ENCODE results near the gene FCN2.

FCN2 gene

DNA sequence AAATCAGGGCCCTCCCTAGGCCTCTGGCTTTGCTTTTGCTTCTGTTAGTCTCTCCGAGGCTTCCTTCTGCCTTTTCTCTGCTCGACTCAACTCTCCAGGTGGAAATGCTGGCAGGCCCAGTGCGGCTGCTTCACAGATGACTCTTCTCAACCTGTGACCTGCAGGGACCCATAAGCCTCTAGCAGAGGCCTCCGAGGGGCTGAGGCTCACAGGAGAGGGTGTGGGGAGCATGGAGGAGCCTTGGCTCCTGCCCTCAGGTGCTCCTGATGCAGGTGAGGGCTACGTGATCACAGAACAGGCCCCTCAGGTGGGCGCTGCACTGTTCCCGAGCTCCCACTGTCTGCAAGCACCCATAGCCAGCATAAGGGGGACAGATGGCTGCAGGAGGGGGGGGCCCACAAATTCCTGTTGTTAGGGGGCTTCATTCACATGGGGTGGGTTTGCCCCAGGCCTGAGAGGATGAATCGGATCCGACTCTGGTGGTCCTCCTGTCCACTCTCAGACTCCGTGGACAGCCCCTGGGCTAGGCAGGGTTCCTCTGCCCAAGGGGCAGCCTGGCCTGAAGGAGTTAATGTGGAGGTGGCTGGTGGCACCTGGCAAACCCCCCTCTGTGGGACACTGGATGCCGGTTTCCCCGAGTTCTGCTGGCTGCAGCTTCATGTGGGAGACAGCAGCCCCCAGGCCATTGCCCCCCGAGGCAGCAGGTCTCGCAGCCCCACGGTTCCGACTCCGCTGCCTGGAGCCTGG is 10.9 kb upstream of the FCN2 start:
- H2AK5ac ChIP-seq (ENCODE audit: low read depth, low read length) = peak overlapping the region; percentile 89

GRCh38 chr9:134870301-134870694 is 10.3 kb upstream of the FCN2 start:
- H4K8ac ChIP-seq (ENCODE audit: low read depth, low read length) = peak overlapping the region; percentile 65
- no peak for DNase-seq (ENCODE audit: low spot score)
- no peak overlapping the region for H4K91ac ChIP-seq (ENCODE audit: low read depth, low read length, poor library complexity)
- H2AFZ ChIP-seq (ENCODE audit: low read length) = no peak overlapping the region
- H2BK12ac ChIP-seq (ENCODE audit: low read length) = no peak overlapping the region
- H2BK5ac ChIP-seq (ENCODE audit: low read length) = peak overlapping the region; percentile 49
- H2BK120ac ChIP-seq (ENCODE audit: low read depth, low read length) = no peak overlapping the region
- H3K27me3 ChIP-seq (ENCODE audit: control insufficient read depth in 3 of 3, insufficient read depth in 3 of 3, low read depth in 1 of 3, low read length in 3 of 3) = no peaks in the 10 kb centered on the region
- no peak overlapping the region for H3K27ac ChIP-seq (replicated peaks; ENCODE audit: low read length)
- H3K9ac ChIP-seq (ENCODE audit: low read depth, low read length, poor library complexity) = peak overlapping the region; percentile 4
- no peak overlapping the region for H3K4me2 ChIP-seq (ENCODE audit: insufficient read depth, low read length, poor library complexity, severe bottlenecking)
- H2BK15ac ChIP-seq (ENCODE audit: low read length) = peak overlapping the region; percentile 67
- peak overlapping the region; percentile 89 for H2AK5ac ChIP-seq (ENCODE audit: low read depth, low read length)
- no peak overlapping the region for H3K4me3 ChIP-seq (ENCODE audit: low read length in 2 of 2)
- no peak overlapping the region for H3K23ac ChIP-seq (ENCODE audit: low read depth, low read length, poor library complexity)
- H3K36me3 ChIP-seq (replicated peaks in 1 of 2; ENCODE audit: control insufficient read depth in 2 of 2, insufficient read depth in 2 of 2, low read length in 2 of 2) = no peaks in the 10 kb centered on the region
- H3K18ac ChIP-seq (ENCODE audit: low read length) = peak overlapping the region; percentile 83
- H3K79me1 ChIP-seq (ENCODE audit: low read depth, low read length) = no peaks in the 10 kb centered on the region
- no peak overlapping the region for H3K4ac ChIP-seq (ENCODE audit: low read length)
- peak overlapping the region; percentile 56 for H3K14ac ChIP-seq (ENCODE audit: low read length)
- no peaks in the 10 kb centered on the region for H3K4me1 ChIP-seq (ENCODE audit: control insufficient read depth in 2 of 2, insufficient read depth in 1 of 2, low read depth in 1 of 2, low read length in 2 of 2)
- WGBS, 2 donors (ENCODE audit: extremely low coverage in 2 of 2, insufficient read length in 2 of 2, insufficient replicate concordance in 1 of 2) = no CpG with 5 or more reads among the region's 11 CpGs
- peaks cover 0 to 2% of the 10 kb centered on the region in 2 donors for H3K9me3 ChIP-seq (replicated peaks in 1 of 2; ENCODE audit: control insufficient read depth in 2 of 2, insufficient read depth in 1 of 2, low read depth in 1 of 2, low read length in 2 of 2)

More for the DNA sequence above, 10.9 kb upstream of the FCN2 start:
- Histone ChIP-seq H3K14ac (ENCODE audit: low read length) (peak overlapping the region; percentile 56), H3K23ac (ENCODE audit: low read depth, low read length, poor library complexity) (no peak overlapping the region), H2BK15ac (ENCODE audit: low read length) (no peak overlapping the region), H4K8ac (ENCODE audit: low read depth, low read length) (no peak overlapping the region), H3K36me3 (replicated peaks in 1 of 2; ENCODE audit: control insufficient read depth in 2 of 2, insufficient read depth in 2 of 2, low read length in 2 of 2) (no peaks in the 10 kb centered on the region), H2BK12ac (ENCODE audit: low read length) (peak overlapping the region; percentile 41), H3K4me1 (ENCODE audit: control insufficient read depth in 2 of 2, insufficient read depth in 1 of 2, low read depth in 1 of 2, low read length in 2 of 2) (no peaks in the 10 kb centered on the region), H4K91ac (ENCODE audit: low read depth, low read length, poor library complexity) (no peak overlapping the region), H3K27ac (replicated peaks; ENCODE audit: low read length) (no peak overlapping the region), H3K4me2 (ENCODE audit: insufficient read depth, low read length, poor library complexity, severe bottlenecking) (no peak overlapping the region), H3K9ac (ENCODE audit: low read depth, low read length, poor library complexity) (peak overlapping the region; percentile 4), H3K4me3 (ENCODE audit: low read length in 2 of 2) (no peak overlapping the region), H2BK120ac (ENCODE audit: low read depth, low read length) (no peak overlapping the region), H3K9me3 (replicated peaks in 1 of 2; ENCODE audit: control insufficient read depth in 2 of 2, insufficient read depth in 1 of 2, low read depth in 1 of 2, low read length in 2 of 2) (peaks cover 0 to 2% of the 10 kb centered on the region in 2 donors), H2BK5ac (ENCODE audit: low read length) (peak overlapping the region; percentile 49), H3K27me3 (ENCODE audit: control insufficient read depth in 3 of 3, insufficient read depth in 3 of 3, low read depth in 1 of 3, low read length in 3 of 3) (no peaks in the 10 kb centered on the region), H3K4ac (ENCODE audit: low read length) (no peak overlapping the region), H2AFZ (ENCODE audit: low read length) (no peak overlapping the region), H3K79me1 (ENCODE audit: low read depth, low read length) (no peaks in the 10 kb centered on the region), H3K18ac (ENCODE audit: low read length) (peak overlapping the region; percentile 57)
- no CpG with 5 or more reads among the region's 17 CpGs for WGBS, 2 donors (ENCODE audit: extremely low coverage in 2 of 2, insufficient read length in 2 of 2, insufficient replicate concordance in 1 of 2)
- no peak for DNase-seq (ENCODE audit: low spot score)

DNA sequence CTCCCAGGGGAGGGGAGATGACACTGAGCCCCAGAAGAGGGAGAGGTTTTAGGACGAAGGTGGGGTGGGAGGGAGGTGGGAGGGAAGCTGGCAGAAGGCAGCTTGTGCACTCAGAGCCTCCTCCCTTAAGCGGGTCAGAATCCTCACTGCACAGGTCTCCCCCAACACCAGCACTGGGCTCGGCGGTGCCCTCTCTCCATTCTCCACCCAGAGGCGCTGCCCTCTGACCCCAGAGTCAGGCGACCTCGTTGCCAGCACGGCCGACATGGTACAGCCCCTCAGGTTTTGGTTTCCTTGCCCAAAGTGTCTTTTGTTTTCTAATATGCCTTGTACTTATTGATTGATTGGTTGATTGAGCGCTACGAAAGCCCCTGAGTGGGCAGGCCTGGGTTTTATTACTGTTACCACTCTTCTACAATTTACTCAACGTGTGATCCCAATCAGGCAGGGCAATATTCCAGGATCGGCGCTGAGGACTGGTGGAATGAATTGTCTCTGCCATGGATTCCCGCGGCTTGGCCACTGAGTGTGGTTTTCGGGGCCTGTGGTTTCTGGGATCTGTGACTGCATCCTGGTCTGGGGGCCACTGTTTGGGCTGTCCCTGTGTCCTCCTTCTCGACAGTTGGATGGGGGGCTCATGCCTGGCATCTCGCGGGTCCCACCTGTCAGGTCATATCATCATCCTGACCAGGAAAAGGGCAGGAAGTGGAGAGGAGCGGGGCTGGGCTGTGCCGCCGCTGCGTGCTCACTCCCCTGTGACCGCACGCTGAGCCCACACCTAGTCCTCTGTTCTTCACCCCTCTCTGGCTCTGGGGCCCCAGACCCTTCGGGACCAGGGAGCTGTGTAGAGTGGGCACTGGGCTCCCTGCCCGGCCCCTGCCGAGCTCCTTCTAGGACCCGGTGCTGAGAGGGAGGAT is 9.6 kb upstream of the FCN2 start:
- Histone ChIP-seq H3K18ac (ENCODE audit: low read length) (peak overlapping the region; percentile 83), H2BK15ac (ENCODE audit: low read length) (no peak overlapping the region), H2AFZ (ENCODE audit: low read length) (no peak overlapping the region), H3K4me1 (ENCODE audit: control insufficient read depth in 2 of 2, insufficient read depth in 1 of 2, low read depth in 1 of 2, low read length in 2 of 2) (no peaks in the 10 kb centered on the region), H2BK12ac (ENCODE audit: low read length) (no peak overlapping the region), H4K8ac (ENCODE audit: low read depth, low read length) (no peak overlapping the region), H3K27ac (replicated peaks; ENCODE audit: low read length) (no peak overlapping the region), H2AK5ac (ENCODE audit: low read depth, low read length) (peak overlapping the region; percentile 24), H3K4ac (ENCODE audit: low read length) (no peak overlapping the region), H2BK120ac (ENCODE audit: low read depth, low read length) (no peak overlapping the region), H3K23ac (ENCODE audit: low read depth, low read length, poor library complexity) (no peak overlapping the region), H3K4me2 (ENCODE audit: insufficient read depth, low read length, poor library complexity, severe bottlenecking) (no peak overlapping the region), H3K14ac (ENCODE audit: low read length) (no peak overlapping the region), H3K4me3 (ENCODE audit: low read length in 2 of 2) (no peak overlapping the region), H3K9ac (ENCODE audit: low read depth, low read length, poor library complexity) (no peak overlapping the region), H2BK5ac (ENCODE audit: low read length) (peak overlapping the region; percentile 49), H3K79me1 (ENCODE audit: low read depth, low read length) (no peaks in the 10 kb centered on the region), H4K91ac (ENCODE audit: low read depth, low read length, poor library complexity) (no peak overlapping the region), H3K9me3 (replicated peaks in 1 of 2; ENCODE audit: control insufficient read depth in 2 of 2, insufficient read depth in 1 of 2, low read depth in 1 of 2, low read length in 2 of 2) (peaks cover 0 to 2% of the 10 kb centered on the region in 2 donors), H3K36me3 (replicated peaks in 1 of 2; ENCODE audit: control insufficient read depth in 2 of 2, insufficient read depth in 2 of 2, low read length in 2 of 2) (no peaks in the 10 kb centered on the region), H3K27me3 (ENCODE audit: control insufficient read depth in 3 of 3, insufficient read depth in 3 of 3, low read depth in 1 of 3, low read length in 3 of 3) (no peaks in the 10 kb centered on the region)
- no peak for DNase-seq (ENCODE audit: low spot score)
- no CpG with 5 or more reads among the region's 30 CpGs for WGBS, 2 donors (ENCODE audit: extremely low coverage in 2 of 2, insufficient read length in 2 of 2, insufficient replicate concordance in 1 of 2)
